Hepatocyte (in vitro differentiated cells): ENCODE data around the gene TUB. TPM values are rescaled to one million over a fixed set of nuclear protein-coding genes. Genes with fewer than 3 reads are reported as not detected.

Experiments used
- DNase-seq: peaks from one replicate; pipeline ENCODE4 v3.0.0-alpha.2; 2016; ENCODE audit warnings: low spot score
- H2AFZ ChIP-seq: fragments of 200-600 bp; sonication (generic); 2 replicates; pipeline ENCODE4 v1.6.0; 2016; ENCODE audit warnings: antibody characterized with exemption, mild to moderate bottlenecking
- H3K27ac ChIP-seq: fragments of 200-600 bp; sonication (generic); 2 replicates; pipeline ENCODE4 v1.5.1; 2016; ENCODE audit warnings: mild to moderate bottlenecking
- H3K27me3 ChIP-seq: fragments of 200-600 bp; sonication (generic); 2 replicates; pipeline ENCODE4 v1.6.1; 2016
- H3K36me3 ChIP-seq: fragments of 200-600 bp; sonication (generic); replicated peaks from 2 replicates; pipeline ENCODE4 v1.5.1; 2016; ENCODE audit warnings: low read depth; ENCODE audit not compliant: insufficient read depth
- H3K4me1 ChIP-seq: fragments of 200-600 bp; sonication (generic); 2 replicates; pipeline ENCODE4 v1.5.1; 2016; ENCODE audit warnings: mild to moderate bottlenecking, moderate library complexity; ENCODE audit not compliant: insufficient read depth
- H3K4me2 ChIP-seq: fragments of 200-600 bp; sonication (generic); 2 replicates; pipeline ENCODE4 v1.6.0; 2016
- H3K4me3 ChIP-seq: fragments of 200-600 bp; sonication (generic); 2 replicates; pipeline ENCODE4 v1.5.1; 2016; ENCODE audit warnings: mild to moderate bottlenecking
- H3K79me2 ChIP-seq: fragments of 200-600 bp; sonication (generic); 2 replicates; pipeline ENCODE4 v1.6.0; 2017; ENCODE audit warnings: mild to moderate bottlenecking
- H3K9me2 ChIP-seq: fragments of 200-600 bp; sonication (generic); replicated peaks from 2 replicates; pipeline ENCODE4 v1.6.0; 2017; ENCODE audit warnings: mild to moderate bottlenecking; ENCODE audit not compliant: insufficient read depth
- H3K9me3 ChIP-seq: fragments of 200-600 bp; sonication (generic); 2 replicates; pipeline ENCODE4 v1.5.1; 2016; ENCODE audit warnings: low read depth, mild to moderate bottlenecking
- H4K20me1 ChIP-seq: fragments of 200-600 bp; sonication (generic); 2 replicates; pipeline ENCODE4 v1.6.0; 2016; ENCODE audit warnings: mild to moderate bottlenecking; ENCODE audit not compliant: insufficient read depth, poor library complexity, severe bottlenecking
- EZH2 ChIP-seq: fragments of 200-600 bp; sonication (generic); IDR thresholded peaks from 2 replicates; pipeline ENCODE4 v1.6.1; 2016; ENCODE audit warnings: antibody characterized with exemption, mild to moderate bottlenecking, borderline replicate concordance
- EZH2phosphoT487 ChIP-seq: fragments of 200-600 bp; sonication (generic); IDR thresholded peaks from one replicate; pipeline ENCODE4 v1.6.1; 2018; ENCODE audit warnings: antibody characterized with exemption, mild to moderate bottlenecking, low read depth, moderate library complexity; ENCODE audit not compliant: unreplicated experiment, severe bottlenecking
- WGBS: methylation state at CpG from one replicate; pipeline ENCODE4 v1.1.6; 2016; ENCODE audit warnings: low lambda C conversion rate; ENCODE audit errors: missing lambda C conversion rate; 5-methylcytosine and 5-hydroxymethylcytosine counted together
- polyA plus RNA-seq: library from polyadenylated mRNA; unstranded; fragments of >200 nt; fragmentation: Nextera tagmentation; extraction: Ambion mirVana; gene quantifications from 2 replicates; pipeline ENCODE4 v1.2.1, GENCODE V29; 2016
- total RNA-seq: library from RNA; depleted of rRNA; stranded (reverse); fragments of >200 nt; gene quantifications from 2 replicates; pipeline ENCODE4 v1.2.3, GENCODE V29; 2014
- TF ChIP-seq, protein P1 (sequence below): fragments of 200-600 bp; sonication (generic); IDR thresholded peaks from 2 replicates; pipeline ENCODE4 v1.5.1; 2016; ENCODE audit warnings: antibody characterized with exemption, mild to moderate bottlenecking; ENCODE audit not compliant: poor library complexity

The TUB gene
- total RNA-seq (14.9 and 18.7 TPM in 2 replicates), polyA plus RNA-seq (4.8 and 5.0 TPM in 2 replicates)

DNA sequence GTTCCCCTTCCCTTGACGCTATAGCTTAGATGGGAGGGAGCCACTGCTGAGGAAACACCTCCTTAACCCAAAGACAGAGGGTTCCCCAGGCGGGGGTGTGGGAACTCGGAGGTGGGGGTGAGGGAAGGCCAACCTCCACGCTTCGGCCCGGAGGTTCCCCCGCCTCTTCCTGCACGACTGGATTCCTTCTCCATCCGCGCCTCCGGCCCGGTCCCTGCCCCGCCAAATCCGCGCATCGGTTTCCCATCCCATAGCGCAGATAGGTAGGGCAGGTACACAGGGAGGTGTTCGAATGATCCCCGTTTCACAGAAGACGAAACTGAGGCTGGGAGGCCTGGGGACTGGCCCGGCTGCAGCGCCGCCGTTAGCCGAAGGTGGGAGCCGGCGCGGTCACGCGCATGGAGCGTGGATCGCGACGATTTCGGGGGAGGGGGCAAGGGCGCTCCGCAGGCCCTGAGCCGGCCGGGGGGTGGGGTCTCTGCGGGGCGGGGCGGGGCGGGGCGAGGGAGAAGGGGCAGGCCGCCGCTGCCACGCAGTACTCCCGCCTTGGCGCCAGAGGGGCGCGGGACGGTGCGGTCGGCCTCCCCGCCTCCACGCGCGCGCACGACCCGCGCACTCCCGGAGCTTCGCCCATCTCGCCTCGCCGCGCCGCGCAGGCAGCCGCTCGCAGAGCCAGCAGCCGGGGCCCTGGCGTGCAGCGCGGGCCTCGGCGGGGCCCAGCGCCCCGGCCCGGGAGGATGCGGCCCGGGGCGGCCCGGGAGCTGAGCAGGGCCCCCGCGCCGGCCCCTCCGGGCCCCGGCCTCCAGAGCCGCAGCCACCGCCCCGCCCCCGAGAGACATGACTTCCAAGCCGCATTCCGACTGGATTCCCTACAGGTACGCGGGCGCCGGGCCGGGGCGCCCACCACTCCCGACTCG, at the start of gene TUB:
Gene TUB, plus strand, starts transcription at position 538 of the 917 bp plus-strand sequence. Its CDS starts 300 bp downstream, at position 838.
- Histone ChIP-seq H2AFZ (peak within 1 kb of the TSS; percentile 94), H3K4me2 (peak within 1 kb of the TSS; percentile 97), H4K20me1 (peaks cover 7% of the 10 kb centered on the region), H3K9me2 (no peaks in the 10 kb centered on the region), H3K4me1 (peaks cover 19% of the 10 kb centered on the region), H3K4me3 (peak within 1 kb of the TSS; percentile 46), H3K36me3 (no peaks in the 10 kb centered on the region), H3K79me2 (peaks cover 38% of the 10 kb centered on the region), H3K27ac (peak within 1 kb of the TSS; percentile 53), H3K9me3 (no peaks in the 10 kb centered on the region), H3K27me3 (no peaks in the 10 kb centered on the region)
- TF ChIP-seq, protein P1, sequence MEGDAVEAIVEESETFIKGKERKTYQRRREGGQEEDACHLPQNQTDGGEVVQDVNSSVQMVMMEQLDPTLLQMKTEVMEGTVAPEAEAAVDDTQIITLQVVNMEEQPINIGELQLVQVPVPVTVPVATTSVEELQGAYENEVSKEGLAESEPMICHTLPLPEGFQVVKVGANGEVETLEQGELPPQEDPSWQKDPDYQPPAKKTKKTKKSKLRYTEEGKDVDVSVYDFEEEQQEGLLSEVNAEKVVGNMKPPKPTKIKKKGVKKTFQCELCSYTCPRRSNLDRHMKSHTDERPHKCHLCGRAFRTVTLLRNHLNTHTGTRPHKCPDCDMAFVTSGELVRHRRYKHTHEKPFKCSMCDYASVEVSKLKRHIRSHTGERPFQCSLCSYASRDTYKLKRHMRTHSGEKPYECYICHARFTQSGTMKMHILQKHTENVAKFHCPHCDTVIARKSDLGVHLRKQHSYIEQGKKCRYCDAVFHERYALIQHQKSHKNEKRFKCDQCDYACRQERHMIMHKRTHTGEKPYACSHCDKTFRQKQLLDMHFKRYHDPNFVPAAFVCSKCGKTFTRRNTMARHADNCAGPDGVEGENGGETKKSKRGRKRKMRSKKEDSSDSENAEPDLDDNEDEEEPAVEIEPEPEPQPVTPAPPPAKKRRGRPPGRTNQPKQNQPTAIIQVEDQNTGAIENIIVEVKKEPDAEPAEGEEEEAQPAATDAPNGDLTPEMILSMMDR = no peak
- no peak for TF ChIP-seq EZH2phosphoT487
- no peak for TF ChIP-seq EZH2
- WGBS = 3% methylated on average over 53 of the region's 104 CpGs
- DNase-seq = peak; percentile 67

DNA sequence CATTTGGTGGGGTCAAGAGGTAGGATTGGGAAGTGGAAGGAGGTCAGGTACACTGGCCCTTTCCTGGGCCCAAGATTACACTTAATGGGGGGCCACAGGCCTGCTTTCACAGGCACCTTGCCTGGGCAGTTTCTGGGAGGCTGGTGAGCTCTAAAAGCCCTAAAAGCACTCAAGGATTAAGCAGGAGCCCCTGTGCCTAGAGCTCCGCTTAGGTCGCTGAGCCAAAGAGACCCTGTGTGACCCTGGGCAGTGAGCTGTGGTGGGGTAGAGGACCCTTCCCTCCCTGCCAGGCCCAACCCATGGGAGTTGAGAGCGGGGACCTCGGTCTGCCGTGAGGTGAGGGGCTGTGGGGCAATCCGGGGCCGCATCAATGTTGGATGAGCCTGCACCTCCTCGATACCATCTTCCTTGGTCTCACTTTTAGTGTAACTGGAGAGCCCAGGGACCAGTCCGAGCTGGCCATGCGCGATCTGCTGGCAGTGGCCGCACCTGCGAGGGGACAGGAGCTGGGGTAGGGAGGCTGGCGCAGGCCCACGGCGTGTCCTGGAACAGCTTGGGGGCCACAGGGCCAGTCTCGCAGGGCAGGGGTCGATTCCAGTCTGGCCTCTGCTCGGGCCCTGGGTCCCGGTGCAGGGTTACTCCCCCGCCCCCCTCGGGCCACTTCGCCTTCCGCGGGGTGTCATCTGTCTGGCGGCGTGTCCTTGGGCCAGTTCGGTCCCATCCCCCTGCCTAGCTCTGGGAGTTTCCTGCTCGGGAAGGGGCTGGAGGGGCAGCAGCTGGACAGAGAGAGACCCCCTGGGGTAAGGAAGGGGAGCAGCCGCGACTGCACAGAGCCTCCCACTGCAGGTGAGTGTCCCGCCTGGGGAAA, 49.5 kb upstream of the TUB start:
- 82% methylated on average over 29 of the region's 32 CpGs for WGBS
- Histone ChIP-seq H3K4me1 (peaks cover 22% of the 10 kb centered on the region), H3K27me3 (peaks cover 6% of the 10 kb centered on the region), H2AFZ (no peak overlapping the region), H4K20me1 (no peaks in the 10 kb centered on the region), H3K9me2 (no peaks in the 10 kb centered on the region), H3K4me2 (no peak overlapping the region), H3K27ac (no peak overlapping the region), H3K36me3 (no peaks in the 10 kb centered on the region), H3K79me2 (no peaks in the 10 kb centered on the region), H3K9me3 (no peaks in the 10 kb centered on the region), H3K4me3 (no peak overlapping the region)
- TF ChIP-seq EZH2phosphoT487 (no peak), EZH2 (no peak)
- TF ChIP-seq, protein P1 = no peak
- DNase-seq = no peak

- no peak overlapping the region for H3K4me3 ChIP-seq
- H3K4me2 ChIP-seq = no peak overlapping the region
- H3K4me1 ChIP-seq = peaks cover 22% of the 10 kb centered on the region
- H3K79me2 ChIP-seq = no peaks in the 10 kb centered on the region
- no peak for DNase-seq
- no peaks in the 10 kb centered on the region for H3K9me3 ChIP-seq
- TF ChIP-seq EZH2phosphoT487 = no peak
- TF ChIP-seq, protein P1 = no peak
- TF ChIP-seq EZH2 = no peak
- H3K9me2 ChIP-seq = no peaks in the 10 kb centered on the region
- no peak overlapping the region for H2AFZ ChIP-seq
- H3K27ac ChIP-seq = no peak overlapping the region
- peaks cover 6% of the 10 kb centered on the region for H3K27me3 ChIP-seq
- 91% methylated on average over 10 of the region's 10 CpGs for WGBS
- H3K36me3 ChIP-seq = no peaks in the 10 kb centered on the region
- H4K20me1 ChIP-seq = no peaks in the 10 kb centered on the region
These were observed 48.9 kb upstream of the TUB start for GRCh38 chr11:8032122-8032521.
